ENCODE data around the gene NOC2L.
A peak's percentile ranks its signal among the peaks of the same experiment; 100 is the strongest.

NOC2L gene

GRCh38 chr1:929712-930632, 29.1 kb downstream of the NOC2L start:
- no peak for DNase-seq (ENCODE audit: low spot score)

- no peak for DNase-seq (ENCODE audit: low spot score)
Measured at GRCh38 chr1:928825-929661, 30.0 kb downstream of the NOC2L start.

- DNase-seq (ENCODE audit: low spot score) = no peak
Measured at GRCh38 chr1:927748-928147, 31.3 kb downstream of the NOC2L start.

- no peak for DNase-seq (ENCODE audit: low spot score)
Measured at GRCh38 chr1:927234-927633, 31.8 kb downstream of the NOC2L start.

GRCh38 chr1:925561-926421, 33.3 kb downstream of the NOC2L start:
- no peak for DNase-seq (ENCODE audit: low spot score)

GRCh38 chr1:924656-925560, 34.1 kb downstream of the NOC2L start:
- no peak for DNase-seq (ENCODE audit: low spot score)

GRCh38 chr1:923991-924655, 34.9 kb downstream of the NOC2L start:
- DNase-seq (ENCODE audit: low spot score) = no peak

- peak; percentile 53 for DNase-seq (ENCODE audit: low spot score)
Measured at GRCh38 chr1:923131-923990, 35.7 kb downstream of the NOC2L start, which contains the start of gene SAMD11. TSS of gene SAMD11 (plus strand) at chr1:923923. CDS start at chr1:924432, 509 bp downstream.

GRCh38 chr1:921011-921837, 37.8 kb downstream of the NOC2L start:
- peak; percentile 51 for DNase-seq (ENCODE audit: low spot score)

GRCh38 chr1:920521-920920, 38.5 kb downstream of the NOC2L start:
- no peak for DNase-seq (ENCODE audit: low spot score)

GRCh38 chr1:920010-920409, 39.0 kb downstream of the NOC2L start:
- DNase-seq (ENCODE audit: low spot score) = no peak

GRCh38 chr1:919271-919872, 39.7 kb downstream of the NOC2L start:
- no peak for DNase-seq (ENCODE audit: low spot score)

- DNase-seq (ENCODE audit: low spot score) = no peak
Measured at GRCh38 chr1:918843-919242, 40.2 kb downstream of the NOC2L start.

- DNase-seq (ENCODE audit: low spot score) = no peak
Measured at GRCh38 chr1:918353-918752, 40.7 kb downstream of the NOC2L start.

GRCh38 chr1:917466-918091, 41.5 kb downstream of the NOC2L start:
- no peak for DNase-seq (ENCODE audit: low spot score)

- DNase-seq (ENCODE audit: low spot score) = no peak
Measured at GRCh38 chr1:917076-917459, 42.0 kb downstream of the NOC2L start.

All from pons (tissue), 1 donor.